ENCODE measurements around the gene RBM33. TPM values are rescaled to one million over a fixed set of nuclear protein-coding genes. Genes with fewer than 3 reads are reported as not detected.

RBM33 gene
- total RNA-seq, 1 donor from 2014 or later, result 73.2 TPM

DNA sequence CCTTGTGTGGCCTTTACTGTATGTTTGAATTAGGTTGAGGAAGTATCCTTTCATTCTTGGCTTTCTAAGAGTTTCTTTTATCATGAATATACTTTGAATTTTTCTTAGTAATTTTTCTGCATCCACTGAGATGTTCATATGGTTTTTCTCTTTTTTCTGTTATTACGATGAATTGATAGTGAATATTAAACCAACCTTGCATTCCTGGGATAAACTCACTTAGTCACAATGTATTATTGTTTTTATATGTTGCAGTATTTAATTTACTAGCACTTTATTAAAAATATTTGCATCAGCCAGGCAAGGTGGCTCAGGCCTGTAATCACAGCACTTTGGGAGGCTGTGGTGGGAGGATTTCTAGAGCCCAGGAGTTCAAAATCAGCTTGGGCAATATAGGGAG lies 15.3 kb upstream of the RBM33 start:
- peaks cover 30% of the 10 kb centered on the region for H3K36me3 Mint-ChIP-seq (ENCODE audit: low read depth)
- peaks cover 32% of the 10 kb centered on the region for H3K9me3 Mint-ChIP-seq

GRCh38 chr7:155631155-155631554 lies 13.3 kb upstream of the RBM33 start:
- peaks cover 38% of the 10 kb centered on the region for H3K36me3 Mint-ChIP-seq (ENCODE audit: low read depth)
- TF ChIP-seq CTCF (conservative IDR thresholded peaks at IDR 0.05), result peak; percentile 28
- H3K4me1 Mint-ChIP-seq, result no peaks in the 10 kb centered on the region
- peaks cover 38% of the 10 kb centered on the region for H3K9me3 Mint-ChIP-seq
- no peak overlapping the region for H3K27ac Mint-ChIP-seq (ENCODE audit: unreplicated experiment)
- DNase-seq (ENCODE audit: low read depth, low spot score), result no peak
- H3K4me3 Mint-ChIP-seq, result no peak overlapping the region
- no peaks in the 10 kb centered on the region for H3K27me3 Mint-ChIP-seq (ENCODE audit: low read depth)

More for the DNA sequence above, 15.3 kb upstream of the RBM33 start:
- no peaks in the 10 kb centered on the region for H3K4me1 Mint-ChIP-seq
- no peak for TF ChIP-seq CTCF (conservative IDR thresholded peaks at IDR 0.05)
- H3K27ac Mint-ChIP-seq (ENCODE audit: unreplicated experiment), result no peak overlapping the region
- no peaks in the 10 kb centered on the region for H3K27me3 Mint-ChIP-seq (ENCODE audit: low read depth)
- H3K4me3 Mint-ChIP-seq, result no peak overlapping the region
- DNase-seq (ENCODE audit: low read depth, low spot score), result no peak

DNA sequence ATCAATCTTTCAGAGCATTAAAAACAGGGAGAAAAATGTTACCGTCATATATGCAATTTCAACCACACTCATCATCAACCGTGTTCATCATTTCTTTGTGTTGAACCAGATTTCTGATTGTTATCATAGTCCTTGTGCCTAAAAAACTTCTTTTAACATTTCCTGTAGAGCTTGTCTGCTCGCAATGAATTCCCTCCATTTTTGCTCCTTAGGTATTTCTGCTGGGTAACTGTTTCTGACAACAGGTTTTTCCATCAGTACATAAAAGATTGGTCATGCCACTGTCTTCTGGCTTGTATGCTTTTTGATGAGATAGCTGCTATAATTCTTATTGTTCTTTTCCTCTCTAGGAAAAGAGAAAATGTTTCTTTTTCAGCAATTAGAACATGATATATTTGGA lies 8.6 kb upstream of the RBM33 start:
- DNase-seq (ENCODE audit: low read depth, low spot score), result no peak
- peaks cover 50% of the 10 kb centered on the region for H3K9me3 Mint-ChIP-seq
- peaks cover 61% of the 10 kb centered on the region for H3K36me3 Mint-ChIP-seq (ENCODE audit: low read depth)
- H3K4me3 Mint-ChIP-seq, result no peak overlapping the region
- no peaks in the 10 kb centered on the region for H3K27me3 Mint-ChIP-seq (ENCODE audit: low read depth)
- no peak overlapping the region for H3K27ac Mint-ChIP-seq (ENCODE audit: unreplicated experiment)
- H3K4me1 Mint-ChIP-seq, result no peaks in the 10 kb centered on the region
- TF ChIP-seq CTCF (conservative IDR thresholded peaks at IDR 0.05), result no peak

DNA sequence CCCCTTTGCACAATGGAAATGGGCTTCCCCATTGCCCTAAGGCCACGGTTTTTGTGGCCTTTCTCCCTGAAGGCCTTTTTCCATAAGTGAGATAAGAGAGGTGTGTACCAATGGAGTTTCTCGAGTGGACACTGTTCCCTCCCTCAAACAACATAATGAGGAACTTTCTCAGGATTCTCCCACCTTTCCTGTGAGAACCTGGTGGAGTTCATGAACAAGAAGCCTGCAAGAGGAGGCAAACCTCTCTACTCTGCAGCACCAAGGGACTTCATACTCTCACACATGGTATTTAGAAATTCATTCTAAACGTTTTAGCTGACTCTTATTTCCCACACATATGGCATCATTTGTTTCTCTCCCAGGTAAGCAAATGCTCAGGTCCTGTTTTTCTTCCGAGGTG lies 7.3 kb upstream of the RBM33 start:
- TF ChIP-seq CTCF (conservative IDR thresholded peaks at IDR 0.05), result no peak
- H3K27me3 Mint-ChIP-seq (ENCODE audit: low read depth), result no peaks in the 10 kb centered on the region
- H3K4me1 Mint-ChIP-seq, result no peaks in the 10 kb centered on the region
- peaks cover 42% of the 10 kb centered on the region for H3K9me3 Mint-ChIP-seq
- H3K4me3 Mint-ChIP-seq, result no peak overlapping the region
- H3K36me3 Mint-ChIP-seq (ENCODE audit: low read depth), result peaks cover 62% of the 10 kb centered on the region
- no peak overlapping the region for H3K27ac Mint-ChIP-seq (ENCODE audit: unreplicated experiment)
- DNase-seq (ENCODE audit: low read depth, low spot score), result no peak

- Mint-ChIP-seq H3K27ac (ENCODE audit: unreplicated experiment) (no peak overlapping the region), H3K4me3 (no peak overlapping the region), H3K36me3 (ENCODE audit: low read depth) (peaks cover 62% of the 10 kb centered on the region), H3K9me3 (peaks cover 38% of the 10 kb centered on the region), H3K4me1 (peaks cover 2% of the 10 kb centered on the region), H3K27me3 (ENCODE audit: low read depth) (no peaks in the 10 kb centered on the region)
- TF ChIP-seq CTCF (conservative IDR thresholded peaks at IDR 0.05), result no peak
- DNase-seq (ENCODE audit: low read depth, low spot score), result no peak
Observed at GRCh38 chr7:155638366-155638765, 6.1 kb upstream of the RBM33 start.

Data from neural crest cell (in vitro differentiated cells).